Left lobe of liver (tissue), 2 donors: Measurements from ENCODE around the gene PILRA. TPM values are rescaled to one million over a fixed set of nuclear protein-coding genes. Genes with fewer than 3 reads are reported as not detected.
"Not testable (repeated sequence)": the region's sequence is repeated elsewhere in the genome, so short reads cannot be mapped to it uniquely, and the experiment has no call there.

ENCODE experiments used
- ATAC-seq: fragments of 200-7000 bp; cut with Tn5 transposase; one replicate; pipeline ENCODE4 v1.9.1; 2020; ENCODE audit warnings: mild to moderate bottlenecking, moderate library complexity
- DNase-seq: peaks from one replicate; pipeline ENCODE4 v3.0.0-alpha.2; 2020; ENCODE audit warnings: low spot score
- total RNA-seq: library from RNA; stranded (reverse); gene quantifications from one replicate; pipeline ENCODE4 v1.2.1, GENCODE V29; 2021
- donor health status: DM: no; HTN: no; CAD: no; lungs with moderate emphysema.
- donor health status: DM: no; HTN: yes; CAD: no.

PILRA gene
- total RNA-seq, 1 donor from 2014 or later, result 1.4 TPM

DNA sequence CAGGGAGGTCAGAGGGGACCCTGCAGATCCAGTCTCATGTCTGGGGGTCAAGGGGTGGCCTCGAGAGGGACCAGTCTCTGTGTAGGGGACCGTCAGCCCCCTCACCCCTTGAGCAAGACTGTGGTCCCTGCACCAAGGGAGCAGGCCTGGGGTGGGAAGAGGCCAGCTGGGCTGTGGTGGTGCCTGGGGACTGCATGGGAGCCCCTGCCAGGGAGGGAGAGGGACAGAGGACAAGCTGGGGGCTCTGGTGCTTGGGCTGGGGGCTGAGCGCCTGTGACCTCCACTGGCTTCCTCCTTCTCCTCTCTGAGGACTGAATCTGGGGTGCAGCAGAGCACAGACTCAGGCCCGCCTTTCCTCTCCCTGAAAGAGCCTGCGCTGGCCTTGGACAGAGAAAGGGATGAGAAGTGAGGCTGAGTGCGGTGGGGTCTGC, 16.1 kb upstream of the PILRA start:
- DNase-seq (no peak), ATAC-seq (no peak)

- no peak for DNase-seq
- ATAC-seq, result no peak
Observed at GRCh38 chr7:100358027-100358856, 15.0 kb upstream of the PILRA start, which contains the start of gene PILRB. PILRB (plus strand) TSS chr7:100358117; CDS start chr7:100358303, 186 bp downstream.

GRCh38 chr7:100358857-100359212, 14.5 kb upstream of the PILRA start:
- DNase-seq, result no peak
- no peak for ATAC-seq

DNA sequence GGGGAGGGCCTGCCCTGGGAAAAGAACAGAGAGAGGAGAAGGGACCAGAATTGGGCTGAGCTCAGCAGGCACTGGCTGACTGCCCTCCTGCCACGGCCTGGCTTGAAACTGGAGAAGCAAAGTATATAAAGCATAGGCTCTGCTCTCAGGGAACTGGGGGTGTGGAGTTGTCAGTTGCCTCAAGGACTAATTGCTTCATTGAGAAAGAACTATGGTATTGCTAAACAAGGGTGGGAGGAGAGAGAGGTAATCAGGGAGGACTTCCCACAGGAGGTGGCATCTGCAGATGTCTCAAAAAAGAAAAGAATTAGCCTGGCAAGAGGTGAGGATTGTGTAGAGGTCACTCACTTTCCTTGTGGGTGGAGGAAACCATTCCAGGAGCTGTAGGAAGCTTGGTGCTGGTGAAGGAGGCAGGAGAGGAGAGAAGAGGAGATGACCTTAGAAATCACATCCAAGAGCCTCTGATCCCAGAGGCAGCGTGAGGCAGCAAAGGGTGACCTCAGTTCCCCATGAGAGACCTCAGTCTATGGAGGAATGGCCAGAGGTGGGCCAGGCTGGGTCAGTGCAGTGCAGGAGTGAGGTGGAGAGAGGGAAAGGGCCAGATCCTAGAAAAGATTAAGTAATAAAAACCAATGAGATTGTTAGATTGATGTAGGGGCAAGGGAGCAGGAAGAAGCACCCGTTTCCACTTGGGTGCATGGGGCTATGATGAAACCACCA, 13.0 kb upstream of the PILRA start:
- no peak for ATAC-seq
- no peak for DNase-seq

- ATAC-seq, result no peak
- no peak for DNase-seq
Observed at GRCh38 chr7:100363098-100363497, 10.2 kb upstream of the PILRA start.

DNA sequence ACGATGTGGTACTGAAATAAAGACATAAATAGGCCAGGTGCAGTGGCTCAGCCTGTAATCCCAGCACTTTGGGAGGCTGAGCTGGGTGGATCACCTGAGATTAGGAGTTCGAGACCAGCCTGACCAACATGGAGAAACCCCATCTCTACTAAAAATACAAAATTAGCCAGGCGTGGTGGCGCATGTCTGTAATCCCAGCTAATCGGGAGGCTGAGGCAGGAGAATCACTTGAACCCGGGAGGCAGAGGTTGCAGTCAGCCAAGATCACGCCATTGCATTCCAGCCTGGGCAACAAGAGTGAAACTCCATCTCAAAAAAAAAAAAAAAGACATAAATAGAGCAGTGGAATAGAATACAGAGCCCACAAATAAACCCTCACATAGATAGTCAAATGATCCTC, 9.5 kb upstream of the PILRA start:
- not testable (repeated sequence) for DNase-seq, ATAC-seq

GRCh38 chr7:100364480-100364879, 8.8 kb upstream of the PILRA start:
- ATAC-seq (no peak), DNase-seq (no peak)

- DNase-seq, ATAC-seq: not testable (repeated sequence)
Observed at GRCh38 chr7:100365998-100366367, 7.3 kb upstream of the PILRA start.

- DNase-seq, result no peak
- no peak for ATAC-seq
Observed at GRCh38 chr7:100366411-100367250, 6.7 kb upstream of the PILRA start.

- no peak for DNase-seq
- no peak for ATAC-seq
Observed at GRCh38 chr7:100367251-100367620, 6.1 kb upstream of the PILRA start.

DNA sequence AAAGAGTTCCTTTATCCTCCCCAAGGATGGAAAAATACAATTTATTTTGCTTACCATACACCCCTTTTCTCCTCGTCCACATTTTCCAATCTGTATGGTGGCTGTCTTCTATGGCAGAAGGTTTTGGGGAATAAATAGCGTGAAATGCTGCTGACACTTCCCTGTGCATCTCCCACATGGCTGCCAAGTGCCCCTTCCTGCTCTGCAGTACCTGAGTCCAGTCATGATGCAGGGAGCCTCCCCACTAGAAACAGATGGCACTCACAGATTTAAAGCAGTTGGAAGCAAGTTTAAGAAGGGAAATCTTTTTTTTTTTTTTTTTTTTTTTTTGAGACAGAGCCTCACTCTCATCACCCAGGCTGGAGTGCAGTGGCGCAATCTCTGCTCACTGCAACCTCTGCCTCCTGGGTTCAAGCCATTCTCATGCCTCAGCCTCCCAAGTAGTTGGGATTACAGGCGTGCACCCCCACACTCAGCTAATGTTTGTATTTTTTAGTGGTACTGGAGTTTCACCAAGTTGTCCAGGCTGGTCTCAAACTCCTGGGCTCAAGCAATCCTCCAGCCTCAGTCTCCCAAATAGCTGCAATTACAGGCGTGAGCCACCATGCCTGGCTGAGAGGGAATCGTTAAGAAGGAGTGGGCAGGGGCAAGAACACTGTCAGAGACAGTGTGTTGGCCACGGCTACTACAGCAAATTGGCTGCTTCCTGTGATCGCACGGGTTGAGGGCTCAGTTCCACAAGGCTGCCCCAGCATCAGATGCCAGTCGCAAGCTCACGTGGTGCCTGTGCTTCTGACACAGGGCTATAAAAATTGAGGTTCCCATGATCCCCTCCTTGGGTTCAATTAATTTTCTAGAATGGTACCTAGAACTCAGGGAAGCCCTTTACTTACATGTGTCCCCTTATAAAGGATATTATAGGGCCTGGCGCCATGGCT, 5.3 kb upstream of the PILRA start:
- ATAC-seq (no peak), DNase-seq (no peak)

GRCh38 chr7:100369105-100369504, 4.2 kb upstream of the PILRA start:
- ATAC-seq, result peak; percentile 38
- no peak for DNase-seq

DNA sequence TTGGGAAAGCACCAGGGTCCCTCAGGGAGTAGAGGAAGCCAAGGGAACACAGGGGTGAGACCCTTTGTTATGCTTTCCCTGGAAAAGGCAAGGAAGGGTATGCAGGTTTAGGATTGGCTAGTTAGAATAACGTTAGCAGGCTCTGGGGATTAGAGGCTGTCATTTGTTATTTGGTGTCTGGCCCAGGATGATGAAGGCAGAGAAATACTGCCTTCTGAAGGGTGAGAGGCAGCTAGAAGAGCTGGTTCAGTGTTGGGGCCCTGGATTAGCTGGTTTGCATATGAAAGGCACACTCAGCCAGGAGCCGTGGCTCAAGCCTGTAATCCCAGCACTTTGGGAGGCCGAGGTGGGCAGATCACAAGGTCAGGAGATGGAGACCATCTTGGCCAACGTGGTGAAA, 3.0 kb upstream of the PILRA start:
- no peak for ATAC-seq
- DNase-seq, result no peak

GRCh38 chr7:100370746-100371145, 2.5 kb upstream of the PILRA start:
- ATAC-seq (no peak), DNase-seq (no peak)

DNA sequence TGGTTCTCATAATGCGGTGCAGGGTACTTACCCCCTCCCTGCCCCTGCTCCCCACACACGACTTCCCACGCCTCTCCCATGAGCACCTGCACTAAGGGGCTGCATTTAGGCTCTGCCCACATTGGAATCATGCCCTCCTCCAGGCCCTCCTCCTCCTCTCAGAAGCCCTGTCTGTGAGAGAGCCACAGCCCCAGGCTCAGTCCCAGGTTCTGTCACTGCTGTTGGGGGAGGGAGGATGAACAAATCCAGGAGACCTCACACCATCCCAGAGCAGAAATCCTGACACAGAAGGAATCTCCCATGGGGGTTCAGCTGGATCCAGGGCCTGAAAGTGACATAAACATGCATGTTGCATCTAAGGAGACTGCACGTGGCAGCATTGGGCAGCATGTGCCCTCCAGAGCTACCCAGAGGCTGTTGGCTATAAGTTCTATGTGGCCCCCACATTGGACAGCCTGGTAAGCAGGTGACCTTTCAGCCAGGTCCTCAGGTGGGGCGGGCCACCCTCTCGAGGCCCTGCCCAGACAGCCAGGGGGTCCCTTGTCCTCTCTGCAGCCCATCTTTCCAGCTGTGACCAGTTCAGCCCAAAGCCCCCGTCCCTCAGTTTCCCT, 1.6 kb upstream of the PILRA start:
- peak; percentile 4 for ATAC-seq
- no peak for DNase-seq

DNA sequence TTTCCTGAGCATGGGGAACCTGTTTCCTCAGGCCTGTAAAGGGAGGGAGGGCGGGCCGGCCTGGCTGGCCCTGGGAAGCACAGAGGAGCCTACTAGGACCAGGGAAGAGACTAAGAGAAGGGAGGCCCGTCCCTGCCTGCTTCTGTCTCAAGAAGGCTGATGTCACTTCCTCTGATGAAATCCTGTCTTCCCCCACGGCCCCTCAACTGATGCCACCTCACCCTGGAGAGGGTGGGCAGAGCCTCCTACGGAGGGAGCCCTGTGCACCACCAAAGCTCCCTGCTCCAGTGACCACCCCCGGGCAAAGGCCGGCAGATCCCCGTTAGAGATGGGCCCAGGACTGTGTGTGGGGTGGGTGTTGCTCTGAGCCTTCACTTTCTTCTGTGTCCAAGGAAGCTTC, 1.0 kb upstream of the PILRA start:
- ATAC-seq (peak; percentile 7), DNase-seq (no peak)

- peak; percentile 5 for ATAC-seq
- no peak for DNase-seq
Observed at GRCh38 chr7:100372694-100373093, 593 bp upstream of the PILRA start.

- not testable (repeated sequence) for ATAC-seq, DNase-seq
Observed at GRCh38 chr7:100373870-100374598, 747 bp downstream of the PILRA start.

DNA sequence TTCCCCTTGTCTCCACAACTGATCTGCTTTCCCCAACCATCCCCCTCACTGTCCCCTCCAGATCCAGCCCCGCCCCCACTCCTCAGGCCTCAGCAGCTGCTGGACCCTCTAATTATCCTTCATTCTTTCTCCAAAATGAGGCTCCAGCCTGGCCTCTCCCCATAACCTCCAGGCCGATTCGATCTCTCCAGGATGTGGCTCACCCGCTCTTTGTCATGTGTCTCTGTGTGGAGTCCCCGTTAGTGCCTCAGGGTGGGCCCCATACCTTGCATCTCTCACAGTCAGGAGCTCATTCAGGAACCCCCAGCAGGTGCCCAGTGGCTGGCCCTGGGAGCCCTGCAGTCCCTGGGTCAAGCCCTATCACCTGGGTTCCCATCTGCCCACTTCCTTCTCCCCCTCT, 1.3 kb downstream of the PILRA start:
- ATAC-seq (no peak), DNase-seq (no peak)
